8988T (cell line): ENCODE data around the gene SCNN1A.

ENCODE experiments used
- DNase-seq: peaks from one replicate; pipeline ENCODE4 v3.0.0; 2011

The SCNN1A gene

DNA sequence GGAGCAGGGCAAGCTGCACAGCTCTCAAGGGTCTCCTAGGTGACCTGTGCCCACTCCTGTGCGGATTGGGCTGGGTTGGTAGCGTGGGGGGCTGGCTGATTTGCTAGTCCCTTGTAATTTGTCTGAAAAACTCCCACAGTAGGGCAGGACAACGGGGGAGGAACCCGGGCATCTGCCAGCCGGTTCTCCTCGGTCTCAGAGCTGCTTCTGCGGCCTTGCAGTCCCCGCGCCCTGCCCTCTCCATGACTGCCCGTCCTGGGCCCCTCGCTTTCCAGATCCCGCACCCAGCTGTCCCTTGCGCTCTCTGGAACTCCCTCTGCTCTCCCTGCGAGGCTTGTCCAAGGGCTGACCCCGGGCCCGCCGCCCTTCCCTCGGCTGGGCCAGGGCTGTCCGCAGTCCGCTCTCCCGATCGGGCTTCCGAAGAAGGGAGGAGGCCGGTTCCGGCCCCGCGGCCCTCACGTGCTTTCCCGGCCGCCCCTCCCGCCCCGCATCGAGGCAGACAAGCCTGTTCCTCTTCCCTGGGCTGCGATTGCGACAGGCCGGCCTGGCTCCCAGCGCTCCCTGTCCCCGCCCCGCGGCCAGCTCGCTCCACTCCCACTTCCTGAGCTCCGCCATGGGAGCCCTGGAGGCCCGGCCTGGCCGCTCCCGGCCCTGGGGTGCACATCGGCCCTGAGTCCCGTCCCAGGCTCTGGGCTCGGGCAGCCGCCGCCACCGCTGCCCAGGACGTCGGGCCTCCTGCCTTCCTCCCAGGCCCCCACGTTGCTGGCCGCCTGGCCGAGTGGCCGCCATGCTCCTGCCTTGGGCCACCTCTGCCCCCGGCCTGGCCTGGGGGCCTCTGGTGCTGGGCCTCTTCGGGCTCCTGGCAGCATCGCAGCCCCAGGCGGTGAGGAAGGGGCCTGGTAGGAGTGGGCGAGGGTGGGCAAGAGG, 8.5 kb upstream of the SCNN1A start, which contains the start of gene LTBR:
LTBR (plus strand) TSS at position 591 of the 927 bp plus-strand sequence; CDS start at position 788, 197 bp downstream.
- DNase-seq = peak; percentile 77

DNA sequence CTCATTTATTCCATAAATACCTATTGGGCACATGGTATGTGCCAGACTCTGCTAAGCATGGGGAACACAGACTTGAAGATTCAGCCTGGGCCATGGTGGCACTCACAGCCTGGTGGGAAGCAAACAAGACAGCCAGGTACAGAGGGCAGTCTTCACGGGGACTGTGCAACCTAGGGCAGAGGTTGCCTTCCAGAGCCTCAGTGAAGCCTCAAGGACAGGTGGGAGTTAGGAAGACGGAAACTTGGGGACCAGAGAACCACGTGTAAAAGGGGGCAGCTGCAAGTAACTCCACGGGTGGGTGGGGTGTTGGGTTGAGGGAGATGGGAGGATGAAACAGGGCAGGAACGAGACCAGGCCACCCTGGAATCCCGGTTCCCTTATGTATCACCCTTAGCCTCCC, 7.6 kb upstream of the SCNN1A start:
- no peak for DNase-seq

GRCh38 chr12:6382371-6382770, 7.0 kb upstream of the SCNN1A start:
- no peak for DNase-seq

- DNase-seq = no peak
These were observed 5.1 kb upstream of the SCNN1A start for GRCh38 chr12:6380141-6381121.

GRCh38 chr12:6378709-6379472, 3.5 kb upstream of the SCNN1A start:
- no peak for DNase-seq

DNA sequence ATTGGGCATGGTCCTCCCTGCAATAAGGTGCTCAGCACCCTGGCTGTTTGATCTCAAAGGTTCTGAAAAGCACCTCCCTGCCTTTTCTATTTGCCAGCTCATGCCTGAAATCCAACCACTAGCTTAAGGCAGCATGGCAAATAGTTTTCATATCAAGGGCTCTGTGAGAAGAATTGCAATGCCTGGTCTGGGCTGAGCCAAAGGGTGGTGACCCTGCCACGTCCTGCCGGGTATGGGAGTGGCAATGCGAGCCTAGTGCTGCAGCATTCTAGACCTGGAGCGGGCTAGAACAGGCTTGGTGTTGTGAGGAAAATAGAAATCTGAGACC, 2.3 kb upstream of the SCNN1A start:
- no peak for DNase-seq

GRCh38 chr12:6376870-6377666, 1.7 kb upstream of the SCNN1A start:
- no peak for DNase-seq

DNA sequence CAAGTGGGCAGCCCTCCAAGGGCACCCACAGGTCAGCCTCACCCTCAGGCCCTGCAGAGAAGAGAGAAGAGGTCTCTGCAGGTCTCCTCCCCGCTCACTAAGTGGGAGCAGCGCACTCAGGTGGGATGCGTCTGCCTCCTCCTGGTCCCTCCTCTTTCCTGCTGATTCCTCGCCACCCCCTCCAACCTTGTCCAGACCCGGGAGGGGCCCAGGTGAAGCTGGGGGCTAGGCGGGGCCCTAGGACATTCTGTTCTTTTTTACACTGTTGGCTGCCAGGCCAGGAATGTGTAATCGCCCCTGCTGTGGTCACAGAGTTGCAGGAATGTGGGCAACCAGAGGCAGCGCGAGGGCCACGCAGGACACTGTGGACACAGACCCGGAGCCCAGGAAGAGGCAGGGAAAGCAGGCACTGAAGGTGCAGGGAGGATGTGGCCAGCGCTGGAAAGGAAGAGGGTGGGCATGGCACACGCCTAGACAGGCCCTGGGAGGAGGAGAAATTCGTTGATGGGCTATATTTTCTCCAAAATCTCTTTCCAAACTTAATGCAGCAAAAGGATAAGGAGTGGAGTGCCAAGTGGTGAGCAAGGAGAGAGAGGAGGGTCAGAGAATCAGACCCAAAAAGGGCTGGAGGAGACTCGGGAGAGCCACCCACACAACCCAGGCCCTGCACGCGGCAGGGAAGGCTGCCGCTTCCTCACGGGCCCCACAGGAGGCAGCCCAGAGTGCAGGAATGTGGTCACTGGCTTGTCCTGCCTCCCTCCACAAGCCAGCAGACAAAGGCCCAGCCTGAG, 911 bp upstream of the SCNN1A start:
- peak; percentile 80 for DNase-seq

DNA sequence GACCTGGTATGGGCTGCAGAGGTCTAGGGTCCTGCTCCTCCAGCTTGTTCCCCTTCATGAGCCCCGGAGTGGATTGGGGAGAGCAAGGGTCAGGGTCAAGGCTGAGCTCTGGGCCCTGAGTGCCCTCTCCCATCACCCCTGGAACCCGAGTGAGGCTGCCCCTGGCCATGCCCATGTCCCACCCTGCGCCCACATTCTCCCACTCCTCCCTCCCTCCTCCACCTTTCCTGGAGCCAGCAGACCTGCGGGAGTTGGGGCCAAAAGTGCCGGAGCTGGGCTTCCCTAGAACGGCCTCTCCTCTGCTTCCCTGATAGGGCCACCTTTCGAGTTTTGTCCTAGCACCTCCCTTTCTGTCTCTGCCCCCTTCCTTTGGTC, 590 bp downstream of the SCNN1A start:
- no peak for DNase-seq

- DNase-seq = no peak
These were observed 1.2 kb downstream of the SCNN1A start for GRCh38 chr12:6374028-6374785.

GRCh38 chr12:6373022-6373787, 2.2 kb downstream of the SCNN1A start:
- DNase-seq = no peak

DNA sequence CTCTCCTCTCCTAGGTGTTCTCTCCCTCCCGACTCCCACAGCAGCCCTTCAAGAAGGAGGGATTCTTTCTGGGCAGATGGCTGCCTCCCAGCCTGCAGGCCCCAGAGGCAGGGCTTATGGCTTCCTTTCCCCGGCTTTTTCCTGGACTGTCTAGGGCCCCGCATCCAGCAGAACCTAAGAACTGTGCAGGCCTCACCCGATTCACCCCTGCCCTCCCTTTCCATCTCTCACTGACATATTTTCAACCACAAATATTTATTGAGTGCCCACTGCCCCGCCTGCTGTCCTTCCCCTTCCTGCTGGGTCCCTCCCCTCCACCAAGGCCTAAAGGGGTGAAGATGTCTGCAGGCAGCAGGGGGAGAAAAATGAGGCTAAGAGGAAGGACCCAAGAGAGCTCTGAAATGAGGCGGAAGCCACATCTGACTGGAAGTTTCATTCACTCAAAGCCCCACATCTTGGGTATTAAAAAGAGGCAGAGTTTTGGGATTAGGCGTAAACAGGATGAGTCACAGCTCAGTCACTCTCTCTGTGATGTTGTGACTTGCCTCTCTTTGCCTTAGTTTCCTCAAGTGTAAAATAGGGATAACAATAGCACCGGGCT, 2.9 kb downstream of the SCNN1A start:
- no peak for DNase-seq

GRCh38 chr12:6370994-6371754, 4.2 kb downstream of the SCNN1A start:
- peak; percentile 55 for DNase-seq

DNA sequence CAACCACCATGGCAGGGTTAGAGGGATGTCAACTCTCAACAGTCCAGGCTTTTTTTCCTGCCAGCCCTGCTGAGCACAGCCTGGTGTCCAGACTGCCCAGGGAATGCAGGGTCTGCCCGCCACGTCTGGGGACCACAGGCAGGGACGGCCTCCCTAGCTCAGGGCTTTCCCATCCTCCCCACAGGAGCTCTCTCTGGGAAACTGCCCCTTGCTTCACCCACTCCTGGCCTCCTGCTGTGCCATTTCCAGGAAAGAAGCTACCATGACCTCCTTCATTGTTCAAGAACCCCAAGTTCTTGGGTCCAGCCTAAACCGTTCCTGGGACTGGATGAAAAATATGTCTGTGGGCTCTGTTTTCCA, 4.8 kb downstream of the SCNN1A start:
- no peak for DNase-seq

DNA sequence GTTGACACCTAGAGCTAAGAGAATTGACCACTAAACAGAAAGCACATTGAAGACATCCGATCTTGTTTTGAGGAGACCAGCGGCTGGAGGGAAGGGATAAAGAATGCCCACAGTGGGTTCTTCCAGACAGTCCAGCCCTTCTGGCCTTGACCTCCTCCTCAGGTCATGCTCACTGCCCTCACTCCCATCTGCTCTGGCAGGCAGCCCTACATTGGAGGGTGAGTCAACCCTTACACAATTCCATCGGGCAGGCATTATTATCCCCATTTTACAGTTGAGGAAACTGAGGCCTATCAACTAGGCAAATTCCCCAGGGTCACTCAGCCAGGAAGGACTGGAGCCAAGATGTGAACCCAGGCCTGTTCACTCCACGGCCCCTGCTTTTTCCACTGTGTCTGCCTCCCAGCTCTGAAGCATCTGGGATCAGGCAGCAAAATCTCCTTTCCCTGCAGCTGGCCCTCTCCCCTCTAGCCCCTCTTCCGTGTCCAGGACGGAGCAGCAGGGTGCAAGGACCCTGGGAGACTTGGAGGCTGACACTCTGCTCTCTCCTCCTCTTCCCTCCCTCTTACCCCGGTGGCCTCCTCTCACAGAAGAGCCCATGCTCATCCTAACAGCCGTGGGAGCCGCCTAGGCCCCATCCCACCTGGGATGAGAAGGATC, 5.3 kb downstream of the SCNN1A start:
- DNase-seq = no peak

DNA sequence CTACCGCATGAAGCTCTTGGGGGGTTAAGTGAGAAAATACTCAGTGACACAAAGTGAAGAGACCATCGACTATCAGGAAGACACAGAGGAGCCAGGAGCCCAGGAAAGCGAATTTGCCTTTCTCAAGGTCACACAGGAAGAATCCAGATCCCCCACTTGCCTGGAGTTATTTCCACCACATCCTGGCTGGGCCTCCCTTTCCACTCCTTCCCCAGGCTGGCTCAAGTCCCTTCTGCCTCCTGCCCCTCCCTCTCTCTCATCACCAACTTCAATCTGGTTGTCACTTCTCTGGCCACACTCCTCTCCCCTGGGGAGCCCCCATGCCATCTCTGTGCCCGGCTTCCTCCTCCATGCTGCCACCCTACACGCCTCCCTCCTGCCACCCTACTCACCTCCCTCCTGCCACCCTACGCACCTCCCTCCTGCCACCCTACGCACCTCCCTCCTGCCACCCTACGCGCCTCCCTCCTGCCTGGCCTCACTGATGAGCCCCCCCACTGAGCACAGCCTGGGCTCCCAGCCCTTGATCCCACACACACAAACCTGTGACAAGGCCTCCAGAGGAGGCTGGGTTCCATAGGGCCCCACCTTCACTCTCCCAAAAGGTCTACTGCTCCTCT, 6.3 kb downstream of the SCNN1A start:
- no peak for DNase-seq
